WTC11 (cell line): Measurements from ENCODE around the gene PLK3. TPM values are rescaled to one million over a fixed set of nuclear protein-coding genes. Genes with fewer than 3 reads are reported as not detected.

Source experiments
- ATAC-seq: fragments of 200-7000 bp; cut with Tn5 transposase; 2 replicates; pipeline ENCODE4 v1.10.0; 2021; ENCODE audit warnings: mild to moderate bottlenecking, moderate library complexity
- CTCF ChIA-PET: fragments of 300-600 bp; sonication (Branson Sonifier 250); formaldehyde crosslinking; loops from one replicate; lab custom pipeline; 2021; ENCODE audit warnings: antibody characterized with exemption; lab: Charles Lee
- POLR2A ChIA-PET: fragments of 350-600 bp; sonication (Branson Sonifier 250); formaldehyde crosslinking; loops from one replicate; lab custom pipeline; 2021; ENCODE audit warnings: antibody characterized with exemption; lab: Charles Lee
- DNase-seq: peaks from one replicate; pipeline ENCODE4 v3.0.0; 2021; ENCODE audit warnings: low spot score
- H3K27ac Mint-ChIP-seq: 2 replicates; pipeline ENCODE4 v1.8.0; 2021; ENCODE audit warnings: mixed read lengths
- H3K27me3 Mint-ChIP-seq: 2 replicates; pipeline ENCODE4 v1.8.0; 2021; ENCODE audit warnings: low read depth, mild to moderate bottlenecking, moderate library complexity, mixed read lengths
- H3K36me3 Mint-ChIP-seq: 2 replicates; pipeline ENCODE4 v1.8.0; 2021; ENCODE audit warnings: mixed read lengths
- H3K4me1 Mint-ChIP-seq: 2 replicates; pipeline ENCODE4 v1.8.0; 2022; ENCODE audit warnings: mixed read lengths
- H3K4me3 Mint-ChIP-seq: 2 replicates; pipeline ENCODE4 v1.8.0; 2021; ENCODE audit warnings: mild to moderate bottlenecking, moderate library complexity, mixed read lengths
- H3K9me3 Mint-ChIP-seq: 2 replicates; pipeline ENCODE4 v1.8.0; 2021; ENCODE audit warnings: mixed read lengths
- CREM ChIP-seq: sonication (generic); formaldehyde crosslinking; IDR thresholded peaks from 2 replicates; pipeline ENCODE4 v1.8.1; 2022; ENCODE audit warnings: mild to moderate bottlenecking, missing genetic modification reagents, moderate library complexity
- ESRRA ChIP-seq: sonication (generic); formaldehyde crosslinking; IDR thresholded peaks from 2 replicates; pipeline ENCODE4 v1.8.1; 2022; ENCODE audit warnings: mild to moderate bottlenecking, missing genetic modification reagents, borderline replicate concordance
- GABPB1 ChIP-seq: sonication (generic); formaldehyde crosslinking; IDR thresholded peaks from 2 replicates; pipeline ENCODE4 v1.8.1; 2023; ENCODE audit warnings: mild to moderate bottlenecking, missing genetic modification reagents
- HMGA2 ChIP-seq: fragments of 250-450 bp; sonication (Bioruptor Pico); IDR thresholded peaks from 2 replicates; pipeline ENCODE4 v1.4.0; 2021; ENCODE audit warnings: mild to moderate bottlenecking, moderate library complexity
- MXD4 ChIP-seq: fragments of 250-450 bp; sonication (Bioruptor Pico); IDR thresholded peaks from 2 replicates; pipeline ENCODE4 v1.8.0; 2021; ENCODE audit warnings: mild to moderate bottlenecking, moderate library complexity, borderline replicate concordance
- MYBL2 ChIP-seq: sonication (generic); formaldehyde crosslinking; IDR thresholded peaks from 2 replicates; pipeline ENCODE4 v1.8.1; 2023; ENCODE audit warnings: mild to moderate bottlenecking, moderate library complexity, missing genetic modification reagents
- SOX15 ChIP-seq: fragments of 250-450 bp; sonication (Bioruptor Pico); IDR thresholded peaks from 2 replicates; pipeline ENCODE4 v1.9.0; 2021; ENCODE audit warnings: mild to moderate bottlenecking
- total RNA-seq: library from RNA; stranded (reverse); gene quantifications from 3 replicates; pipeline ENCODE4 v1.2.3, GENCODE V29; 2021
- TF ChIP-seq, protein P1 (sequence below): fragments of 250-450 bp; sonication (Bioruptor Pico); IDR thresholded peaks from 2 replicates; pipeline ENCODE4 v1.9.0; 2021; ENCODE audit warnings: mild to moderate bottlenecking
- TF ChIP-seq, protein P2 (sequence below): sonication (generic); formaldehyde crosslinking; IDR thresholded peaks from 2 replicates; pipeline ENCODE4 v1.8.1; 2022; ENCODE audit warnings: missing genetic modification reagents, borderline replicate concordance
- TF ChIP-seq, protein P3 (sequence below): sonication (generic); formaldehyde crosslinking; IDR thresholded peaks from 2 replicates; pipeline ENCODE4 v1.8.1; 2023; ENCODE audit warnings: mild to moderate bottlenecking, missing genetic modification reagents, borderline replicate concordance
- TF ChIP-seq, protein P4 (sequence below): sonication (generic); formaldehyde crosslinking; IDR thresholded peaks from 2 replicates; pipeline ENCODE4 v1.8.1; 2023; ENCODE audit warnings: mild to moderate bottlenecking, missing genetic modification reagents, moderate library complexity
- TF ChIP-seq, protein P5 (sequence below): fragments of 200-600 bp; IDR thresholded peaks from 2 replicates; pipeline ENCODE4 v1.8.0; 2022; ENCODE audit warnings: antibody characterized with exemption
- TF ChIP-seq, protein P6 (sequence below): sonication (generic); formaldehyde crosslinking; IDR thresholded peaks from 2 replicates; pipeline ENCODE4 v1.8.1; 2023; ENCODE audit warnings: mild to moderate bottlenecking, moderate library complexity, missing genetic modification reagents
- TF ChIP-seq, protein P7 (sequence below): fragments of 250-450 bp; sonication (Bioruptor Pico); IDR thresholded peaks from 2 replicates; pipeline ENCODE4 v1.9.0; 2021; ENCODE audit warnings: moderate library complexity, mild to moderate bottlenecking, inconsistent platforms, borderline replicate concordance
- TF ChIP-seq, protein P8 (sequence below): sonication (generic); formaldehyde crosslinking; IDR thresholded peaks from 2 replicates; pipeline ENCODE4 v1.8.0; 2022; ENCODE audit warnings: missing genetic modification reagents

The PLK3 gene
- total RNA-seq, 1 experiment from 2014 or later: 16.4 TPM

DNA sequence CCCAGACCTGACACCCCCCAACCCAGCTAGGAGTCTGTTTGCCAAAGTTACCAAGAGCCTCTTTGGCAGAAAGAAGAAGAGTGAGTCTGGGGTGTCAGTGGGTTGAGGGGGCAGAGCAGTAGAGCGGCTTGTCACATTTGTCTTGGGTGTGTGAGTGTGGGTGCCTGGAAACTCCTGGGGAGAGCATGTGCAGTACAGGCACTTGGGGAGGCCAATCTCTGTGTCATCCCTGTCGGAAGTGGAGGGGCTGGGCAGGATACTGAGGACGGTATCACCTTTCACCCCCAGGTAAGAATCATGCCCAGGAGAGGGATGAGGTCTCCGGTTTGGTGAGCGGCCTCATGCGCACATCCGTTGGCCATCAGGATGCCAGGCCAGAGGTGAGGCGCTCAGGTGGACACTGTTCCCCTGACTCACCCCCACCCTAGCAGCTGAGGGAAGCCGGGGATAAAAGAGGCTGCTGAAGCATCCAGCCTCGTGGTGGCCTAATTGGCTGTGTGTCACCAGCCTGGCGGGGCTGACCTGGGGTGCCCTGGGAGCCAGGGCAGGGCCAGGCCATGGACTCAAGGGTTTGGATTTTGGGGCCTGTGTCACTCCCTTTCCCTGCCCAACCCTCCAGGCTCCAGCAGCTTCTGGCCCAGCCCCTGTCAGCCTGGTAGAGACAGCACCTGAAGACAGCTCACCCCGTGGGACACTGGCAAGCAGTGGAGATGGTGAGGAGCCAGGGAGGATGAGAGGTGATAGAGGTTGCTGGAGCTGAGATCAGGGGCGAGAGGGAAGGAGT is 3.3 kb downstream of the PLK3 start (continued):
- TF ChIP-seq, protein P1, sequence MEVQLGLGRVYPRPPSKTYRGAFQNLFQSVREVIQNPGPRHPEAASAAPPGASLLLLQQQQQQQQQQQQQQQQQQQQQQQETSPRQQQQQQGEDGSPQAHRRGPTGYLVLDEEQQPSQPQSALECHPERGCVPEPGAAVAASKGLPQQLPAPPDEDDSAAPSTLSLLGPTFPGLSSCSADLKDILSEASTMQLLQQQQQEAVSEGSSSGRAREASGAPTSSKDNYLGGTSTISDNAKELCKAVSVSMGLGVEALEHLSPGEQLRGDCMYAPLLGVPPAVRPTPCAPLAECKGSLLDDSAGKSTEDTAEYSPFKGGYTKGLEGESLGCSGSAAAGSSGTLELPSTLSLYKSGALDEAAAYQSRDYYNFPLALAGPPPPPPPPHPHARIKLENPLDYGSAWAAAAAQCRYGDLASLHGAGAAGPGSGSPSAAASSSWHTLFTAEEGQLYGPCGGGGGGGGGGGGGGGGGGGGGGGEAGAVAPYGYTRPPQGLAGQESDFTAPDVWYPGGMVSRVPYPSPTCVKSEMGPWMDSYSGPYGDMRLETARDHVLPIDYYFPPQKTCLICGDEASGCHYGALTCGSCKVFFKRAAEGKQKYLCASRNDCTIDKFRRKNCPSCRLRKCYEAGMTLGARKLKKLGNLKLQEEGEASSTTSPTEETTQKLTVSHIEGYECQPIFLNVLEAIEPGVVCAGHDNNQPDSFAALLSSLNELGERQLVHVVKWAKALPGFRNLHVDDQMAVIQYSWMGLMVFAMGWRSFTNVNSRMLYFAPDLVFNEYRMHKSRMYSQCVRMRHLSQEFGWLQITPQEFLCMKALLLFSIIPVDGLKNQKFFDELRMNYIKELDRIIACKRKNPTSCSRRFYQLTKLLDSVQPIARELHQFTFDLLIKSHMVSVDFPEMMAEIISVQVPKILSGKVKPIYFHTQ: no peak
- TF ChIP-seq HMGA2 (CRISPR knock-in tag) (no peak), CREM (no peak), MYBL2 (CRISPR knock-in tag) (no peak), ESRRA (CRISPR knock-in tag) (no peak)
- TF ChIP-seq, protein P2, sequence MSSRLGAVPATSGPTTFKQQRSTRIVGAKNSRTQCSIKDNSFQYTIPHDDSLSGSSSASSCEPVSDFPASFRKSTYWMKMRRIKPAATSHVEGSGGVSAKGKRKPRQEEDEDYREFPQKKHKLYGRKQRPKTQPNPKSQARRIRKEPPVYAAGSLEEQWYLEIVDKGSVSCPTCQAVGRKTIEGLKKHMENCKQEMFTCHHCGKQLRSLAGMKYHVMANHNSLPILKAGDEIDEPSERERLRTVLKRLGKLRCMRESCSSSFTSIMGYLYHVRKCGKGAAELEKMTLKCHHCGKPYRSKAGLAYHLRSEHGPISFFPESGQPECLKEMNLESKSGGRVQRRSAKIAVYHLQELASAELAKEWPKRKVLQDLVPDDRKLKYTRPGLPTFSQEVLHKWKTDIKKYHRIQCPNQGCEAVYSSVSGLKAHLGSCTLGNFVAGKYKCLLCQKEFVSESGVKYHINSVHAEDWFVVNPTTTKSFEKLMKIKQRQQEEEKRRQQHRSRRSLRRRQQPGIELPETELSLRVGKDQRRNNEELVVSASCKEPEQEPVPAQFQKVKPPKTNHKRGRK: no peak
- TF ChIP-seq, protein P3, sequence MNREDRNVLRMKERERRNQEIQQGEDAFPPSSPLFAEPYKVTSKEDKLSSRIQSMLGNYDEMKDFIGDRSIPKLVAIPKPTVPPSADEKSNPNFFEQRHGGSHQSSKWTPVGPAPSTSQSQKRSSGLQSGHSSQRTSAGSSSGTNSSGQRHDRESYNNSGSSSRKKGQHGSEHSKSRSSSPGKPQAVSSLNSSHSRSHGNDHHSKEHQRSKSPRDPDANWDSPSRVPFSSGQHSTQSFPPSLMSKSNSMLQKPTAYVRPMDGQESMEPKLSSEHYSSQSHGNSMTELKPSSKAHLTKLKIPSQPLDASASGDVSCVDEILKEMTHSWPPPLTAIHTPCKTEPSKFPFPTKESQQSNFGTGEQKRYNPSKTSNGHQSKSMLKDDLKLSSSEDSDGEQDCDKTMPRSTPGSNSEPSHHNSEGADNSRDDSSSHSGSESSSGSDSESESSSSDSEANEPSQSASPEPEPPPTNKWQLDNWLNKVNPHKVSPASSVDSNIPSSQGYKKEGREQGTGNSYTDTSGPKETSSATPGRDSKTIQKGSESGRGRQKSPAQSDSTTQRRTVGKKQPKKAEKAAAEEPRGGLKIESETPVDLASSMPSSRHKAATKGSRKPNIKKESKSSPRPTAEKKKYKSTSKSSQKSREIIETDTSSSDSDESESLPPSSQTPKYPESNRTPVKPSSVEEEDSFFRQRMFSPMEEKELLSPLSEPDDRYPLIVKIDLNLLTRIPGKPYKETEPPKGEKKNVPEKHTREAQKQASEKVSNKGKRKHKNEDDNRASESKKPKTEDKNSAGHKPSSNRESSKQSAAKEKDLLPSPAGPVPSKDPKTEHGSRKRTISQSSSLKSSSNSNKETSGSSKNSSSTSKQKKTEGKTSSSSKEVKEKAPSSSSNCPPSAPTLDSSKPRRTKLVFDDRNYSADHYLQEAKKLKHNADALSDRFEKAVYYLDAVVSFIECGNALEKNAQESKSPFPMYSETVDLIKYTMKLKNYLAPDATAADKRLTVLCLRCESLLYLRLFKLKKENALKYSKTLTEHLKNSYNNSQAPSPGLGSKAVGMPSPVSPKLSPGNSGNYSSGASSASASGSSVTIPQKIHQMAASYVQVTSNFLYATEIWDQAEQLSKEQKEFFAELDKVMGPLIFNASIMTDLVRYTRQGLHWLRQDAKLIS (CRISPR knock-in tag): no peak
- TF ChIP-seq, protein P4, sequence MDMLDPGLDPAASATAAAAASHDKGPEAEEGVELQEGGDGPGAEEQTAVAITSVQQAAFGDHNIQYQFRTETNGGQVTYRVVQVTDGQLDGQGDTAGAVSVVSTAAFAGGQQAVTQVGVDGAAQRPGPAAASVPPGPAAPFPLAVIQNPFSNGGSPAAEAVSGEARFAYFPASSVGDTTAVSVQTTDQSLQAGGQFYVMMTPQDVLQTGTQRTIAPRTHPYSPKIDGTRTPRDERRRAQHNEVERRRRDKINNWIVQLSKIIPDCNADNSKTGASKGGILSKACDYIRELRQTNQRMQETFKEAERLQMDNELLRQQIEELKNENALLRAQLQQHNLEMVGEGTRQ (CRISPR knock-in tag): no peak

DNA sequence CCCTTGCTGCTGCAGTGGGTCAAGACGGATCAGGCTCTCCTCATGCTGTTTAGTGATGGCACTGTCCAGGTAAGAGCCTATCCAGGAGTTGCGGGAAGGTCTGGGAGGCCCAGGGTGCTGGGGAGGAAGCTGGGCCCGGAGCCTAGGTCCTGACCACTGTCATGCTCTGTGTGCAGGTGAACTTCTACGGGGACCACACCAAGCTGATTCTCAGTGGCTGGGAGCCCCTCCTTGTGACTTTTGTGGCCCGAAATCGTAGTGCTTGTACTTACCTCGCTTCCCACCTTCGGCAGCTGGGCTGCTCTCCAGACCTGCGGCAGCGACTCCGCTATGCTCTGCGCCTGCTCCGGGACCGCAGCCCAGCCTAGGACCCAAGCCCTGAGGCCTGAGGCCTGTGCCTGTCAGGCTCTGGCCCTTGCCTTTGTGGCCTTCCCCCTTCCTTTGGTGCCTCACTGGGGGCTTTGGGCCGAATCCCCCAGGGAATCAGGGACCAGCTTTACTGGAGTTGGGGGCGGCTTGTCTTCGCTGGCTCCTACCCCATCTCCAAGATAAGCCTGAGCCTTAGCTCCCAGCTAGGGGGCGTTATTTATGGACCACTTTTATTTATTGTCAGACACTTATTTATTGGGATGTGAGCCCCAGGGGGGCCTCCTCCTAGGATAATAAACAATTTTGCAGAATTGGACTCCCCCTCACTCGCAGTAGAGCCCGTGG is 5.3 kb downstream of the PLK3 start:
- peak overlapping the region; percentile 84 for H3K27ac Mint-ChIP-seq
- CTCF ChIA-PET: interaction anchor here (0.5 to 2.8 kb wide), 8 partner anchors 9 to 74 kb away, joined by 3 to 14 read pairs (median 6); partner anchors contain the start of gene RNU5D-1
- POLR2A ChIA-PET: no interaction called here
- H3K4me1 Mint-ChIP-seq: peaks cover 41% of the 10 kb centered on the region
- ATAC-seq: no peak
- no peak overlapping the region for H3K4me3 Mint-ChIP-seq
- DNase-seq: no peak
- H3K36me3 Mint-ChIP-seq: peaks cover 22% of the 10 kb centered on the region
- peaks cover 3% of the 10 kb centered on the region; the same call in 1 of the 2 replicates for H3K27me3 Mint-ChIP-seq
- H3K9me3 Mint-ChIP-seq: no peaks in the 10 kb centered on the region
- TF ChIP-seq SOX15 (CRISPR knock-in tag) (no peak), GABPB1 (no peak), MXD4 (CRISPR knock-in tag) (no peak)
- TF ChIP-seq, protein P5, sequence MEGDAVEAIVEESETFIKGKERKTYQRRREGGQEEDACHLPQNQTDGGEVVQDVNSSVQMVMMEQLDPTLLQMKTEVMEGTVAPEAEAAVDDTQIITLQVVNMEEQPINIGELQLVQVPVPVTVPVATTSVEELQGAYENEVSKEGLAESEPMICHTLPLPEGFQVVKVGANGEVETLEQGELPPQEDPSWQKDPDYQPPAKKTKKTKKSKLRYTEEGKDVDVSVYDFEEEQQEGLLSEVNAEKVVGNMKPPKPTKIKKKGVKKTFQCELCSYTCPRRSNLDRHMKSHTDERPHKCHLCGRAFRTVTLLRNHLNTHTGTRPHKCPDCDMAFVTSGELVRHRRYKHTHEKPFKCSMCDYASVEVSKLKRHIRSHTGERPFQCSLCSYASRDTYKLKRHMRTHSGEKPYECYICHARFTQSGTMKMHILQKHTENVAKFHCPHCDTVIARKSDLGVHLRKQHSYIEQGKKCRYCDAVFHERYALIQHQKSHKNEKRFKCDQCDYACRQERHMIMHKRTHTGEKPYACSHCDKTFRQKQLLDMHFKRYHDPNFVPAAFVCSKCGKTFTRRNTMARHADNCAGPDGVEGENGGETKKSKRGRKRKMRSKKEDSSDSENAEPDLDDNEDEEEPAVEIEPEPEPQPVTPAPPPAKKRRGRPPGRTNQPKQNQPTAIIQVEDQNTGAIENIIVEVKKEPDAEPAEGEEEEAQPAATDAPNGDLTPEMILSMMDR: no peak
- TF ChIP-seq, protein P6, sequence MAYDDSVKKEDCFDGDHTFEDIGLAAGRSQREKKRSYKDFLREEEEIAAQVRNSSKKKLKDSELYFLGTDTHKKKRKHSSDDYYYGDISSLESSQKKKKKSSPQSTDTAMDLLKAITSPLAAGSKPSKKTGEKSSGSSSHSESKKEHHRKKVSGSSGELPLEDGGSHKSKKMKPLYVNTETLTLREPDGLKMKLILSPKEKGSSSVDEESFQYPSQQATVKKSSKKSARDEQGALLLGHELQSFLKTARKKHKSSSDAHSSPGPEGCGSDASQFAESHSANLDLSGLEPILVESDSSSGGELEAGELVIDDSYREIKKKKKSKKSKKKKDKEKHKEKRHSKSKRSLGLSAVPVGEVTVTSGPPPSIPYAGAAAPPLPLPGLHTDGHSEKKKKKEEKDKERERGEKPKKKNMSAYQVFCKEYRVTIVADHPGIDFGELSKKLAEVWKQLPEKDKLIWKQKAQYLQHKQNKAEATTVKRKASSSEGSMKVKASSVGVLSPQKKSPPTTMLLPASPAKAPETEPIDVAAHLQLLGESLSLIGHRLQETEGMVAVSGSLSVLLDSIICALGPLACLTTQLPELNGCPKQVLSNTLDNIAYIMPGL (CRISPR knock-in tag): no peak
- TF ChIP-seq, protein P7, sequence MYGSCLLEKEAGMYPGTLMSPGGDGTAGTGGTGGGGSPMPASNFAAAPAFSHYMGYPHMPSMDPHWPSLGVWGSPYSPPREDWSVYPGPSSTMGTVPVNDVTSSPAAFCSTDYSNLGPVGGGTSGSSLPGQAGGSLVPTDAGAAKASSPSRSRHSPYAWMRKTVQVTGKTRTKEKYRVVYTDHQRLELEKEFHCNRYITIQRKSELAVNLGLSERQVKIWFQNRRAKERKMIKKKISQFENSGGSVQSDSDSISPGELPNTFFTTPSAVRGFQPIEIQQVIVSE: no peak
- TF ChIP-seq, protein P8, sequence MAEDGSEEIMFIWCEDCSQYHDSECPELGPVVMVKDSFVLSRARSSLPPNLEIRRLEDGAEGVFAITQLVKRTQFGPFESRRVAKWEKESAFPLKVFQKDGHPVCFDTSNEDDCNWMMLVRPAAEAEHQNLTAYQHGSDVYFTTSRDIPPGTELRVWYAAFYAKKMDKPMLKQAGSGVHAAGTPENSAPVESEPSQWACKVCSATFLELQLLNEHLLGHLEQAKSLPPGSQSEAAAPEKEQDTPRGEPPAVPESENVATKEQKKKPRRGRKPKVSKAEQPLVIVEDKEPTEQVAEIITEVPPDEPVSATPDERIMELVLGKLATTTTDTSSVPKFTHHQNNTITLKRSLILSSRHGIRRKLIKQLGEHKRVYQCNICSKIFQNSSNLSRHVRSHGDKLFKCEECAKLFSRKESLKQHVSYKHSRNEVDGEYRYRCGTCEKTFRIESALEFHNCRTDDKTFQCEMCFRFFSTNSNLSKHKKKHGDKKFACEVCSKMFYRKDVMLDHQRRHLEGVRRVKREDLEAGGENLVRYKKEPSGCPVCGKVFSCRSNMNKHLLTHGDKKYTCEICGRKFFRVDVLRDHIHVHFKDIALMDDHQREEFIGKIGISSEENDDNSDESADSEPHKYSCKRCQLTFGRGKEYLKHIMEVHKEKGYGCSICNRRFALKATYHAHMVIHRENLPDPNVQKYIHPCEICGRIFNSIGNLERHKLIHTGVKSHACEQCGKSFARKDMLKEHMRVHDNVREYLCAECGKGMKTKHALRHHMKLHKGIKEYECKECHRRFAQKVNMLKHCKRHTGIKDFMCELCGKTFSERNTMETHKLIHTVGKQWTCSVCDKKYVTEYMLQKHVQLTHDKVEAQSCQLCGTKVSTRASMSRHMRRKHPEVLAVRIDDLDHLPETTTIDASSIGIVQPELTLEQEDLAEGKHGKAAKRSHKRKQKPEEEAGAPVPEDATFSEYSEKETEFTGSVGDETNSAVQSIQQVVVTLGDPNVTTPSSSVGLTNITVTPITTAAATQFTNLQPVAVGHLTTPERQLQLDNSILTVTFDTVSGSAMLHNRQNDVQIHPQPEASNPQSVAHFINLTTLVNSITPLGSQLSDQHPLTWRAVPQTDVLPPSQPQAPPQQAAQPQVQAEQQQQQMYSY (CRISPR knock-in tag): no peak
